ENCODE results near the gene PA2G4. TPM values are rescaled to one million over a fixed set of nuclear protein-coding genes. Genes with fewer than 3 reads are reported as not detected.
"Not testable (repeated sequence)": the region's sequence is repeated elsewhere in the genome, so short reads cannot be mapped to it uniquely, and the experiment has no call there.

PA2G4 gene
- total RNA-seq, 4 donors from 2014 or later = 94.0 to 142 (median 122) TPM

DNA sequence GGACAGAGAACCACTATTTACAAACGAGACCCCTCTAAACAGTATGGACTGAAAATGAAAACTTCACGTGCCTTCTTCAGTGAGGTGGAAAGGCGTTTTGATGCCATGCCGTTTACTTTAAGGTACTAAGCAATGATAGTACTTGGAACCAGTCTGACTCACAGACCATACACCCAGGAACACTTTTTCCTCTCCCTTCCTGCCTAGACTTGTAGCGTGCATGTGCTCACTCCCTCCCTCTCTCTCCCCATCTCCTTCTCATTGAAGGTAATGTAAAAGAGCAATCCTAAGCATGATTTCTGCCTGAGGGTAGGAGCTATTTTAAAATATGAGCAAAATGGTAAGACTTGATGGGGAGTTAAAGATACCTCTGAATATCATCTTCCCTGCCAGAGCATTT is 6.2 kb downstream of the PA2G4 start:
- Histone ChIP-seq H3K36me3 (peaks cover 55 to 65% of the 10 kb centered on the region in 2 donors), H3K4me3 (replicated peaks in 1 of 3) (no peak overlapping the region), H3K27ac (no peak overlapping the region), H3K9me3 (no peaks in the 10 kb centered on the region), H3K4me1 (peaks cover 0 to 6% of the 10 kb centered on the region in 2 donors), H3K27me3 (no peaks in the 10 kb centered on the region)
- 89 to 90% methylated on average over 5 of the region's 5 CpGs for WGBS, 2 donors
- intact Hi-C loops (cut with DNase I) = no loop called here
- no peak for TF ChIP-seq POLR2A (IDR thresholded peaks at IDR 0.05)
- TF ChIP-seq, protein P1, sequence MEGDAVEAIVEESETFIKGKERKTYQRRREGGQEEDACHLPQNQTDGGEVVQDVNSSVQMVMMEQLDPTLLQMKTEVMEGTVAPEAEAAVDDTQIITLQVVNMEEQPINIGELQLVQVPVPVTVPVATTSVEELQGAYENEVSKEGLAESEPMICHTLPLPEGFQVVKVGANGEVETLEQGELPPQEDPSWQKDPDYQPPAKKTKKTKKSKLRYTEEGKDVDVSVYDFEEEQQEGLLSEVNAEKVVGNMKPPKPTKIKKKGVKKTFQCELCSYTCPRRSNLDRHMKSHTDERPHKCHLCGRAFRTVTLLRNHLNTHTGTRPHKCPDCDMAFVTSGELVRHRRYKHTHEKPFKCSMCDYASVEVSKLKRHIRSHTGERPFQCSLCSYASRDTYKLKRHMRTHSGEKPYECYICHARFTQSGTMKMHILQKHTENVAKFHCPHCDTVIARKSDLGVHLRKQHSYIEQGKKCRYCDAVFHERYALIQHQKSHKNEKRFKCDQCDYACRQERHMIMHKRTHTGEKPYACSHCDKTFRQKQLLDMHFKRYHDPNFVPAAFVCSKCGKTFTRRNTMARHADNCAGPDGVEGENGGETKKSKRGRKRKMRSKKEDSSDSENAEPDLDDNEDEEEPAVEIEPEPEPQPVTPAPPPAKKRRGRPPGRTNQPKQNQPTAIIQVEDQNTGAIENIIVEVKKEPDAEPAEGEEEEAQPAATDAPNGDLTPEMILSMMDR (IDR thresholded peaks at IDR 0.05) = no peak
- no peak for DNase-seq

DNA sequence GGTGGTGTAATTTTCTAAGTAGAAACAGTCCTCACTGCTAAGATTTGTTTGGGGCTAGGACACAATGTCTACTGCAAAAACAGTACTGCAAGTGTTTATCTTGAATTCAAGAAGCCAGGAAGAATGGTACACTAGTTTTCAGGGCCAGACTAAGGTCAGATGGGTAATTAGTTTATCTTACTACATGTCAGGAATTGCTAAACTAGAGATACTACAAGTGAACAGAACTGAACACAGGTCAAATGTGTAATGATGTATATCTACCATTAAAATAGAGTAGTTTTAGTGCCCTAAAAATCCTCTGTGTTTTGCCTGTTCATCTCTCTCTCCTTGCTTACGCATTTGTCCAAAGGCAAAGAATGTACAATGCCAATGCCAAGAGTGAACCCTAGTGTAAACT is 9.7 kb downstream of the PA2G4 start:
- 90 to 100% methylated on average over 1 of the region's 1 CpG for WGBS, 2 donors
- H3K9me3 ChIP-seq = no peaks in the 10 kb centered on the region
- no peaks in the 10 kb centered on the region for H3K27me3 ChIP-seq
- H3K36me3 ChIP-seq = peaks cover 32 to 44% of the 10 kb centered on the region in 2 donors
- TF ChIP-seq, protein P1 (IDR thresholded peaks at IDR 0.05) = no peak
- TF ChIP-seq POLR2A (IDR thresholded peaks at IDR 0.05) = no peak
- no peak overlapping the region for H3K4me3 ChIP-seq (replicated peaks in 1 of 3)
- intact Hi-C loops (cut with DNase I) = no loop called here
- DNase-seq = no peak
- peaks cover 6% of the 10 kb centered on the region in 2 donors for H3K4me1 ChIP-seq
- H3K27ac ChIP-seq = no peak overlapping the region

DNA sequence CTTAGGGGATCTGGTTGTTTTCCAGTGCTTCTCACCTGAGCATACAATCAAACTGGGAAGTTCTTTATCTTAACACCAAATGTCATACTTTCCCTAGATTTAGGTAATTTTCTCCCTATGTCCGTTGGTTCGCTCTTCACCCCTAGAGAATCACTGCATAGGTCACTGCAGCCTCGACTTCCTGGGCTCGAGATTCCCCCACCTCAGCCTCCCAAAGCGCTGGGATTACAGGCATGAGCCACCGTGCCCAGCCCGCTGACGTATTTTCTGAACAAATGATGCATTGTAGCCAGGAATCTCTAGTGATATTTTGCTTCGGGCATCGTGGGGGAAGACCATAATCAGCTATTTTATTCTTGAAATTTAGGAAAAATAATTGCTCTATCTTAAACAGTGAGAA is 11.0 kb downstream of the PA2G4 start:
- intact Hi-C loops (cut with DNase I) = no loop called here
- H3K27me3 ChIP-seq = no peaks in the 10 kb centered on the region
- 47 to 53% methylated on average over 10 of the region's 10 CpGs for WGBS, 2 donors
- TF ChIP-seq, protein P1 (IDR thresholded peaks at IDR 0.05) = no peak
- no peak for TF ChIP-seq POLR2A (IDR thresholded peaks at IDR 0.05)
- peak overlapping the region in 2 of 3 donors; percentile 88 to 93 for H3K27ac ChIP-seq
- peaks cover 20 to 32% of the 10 kb centered on the region in 2 donors for H3K36me3 ChIP-seq
- peaks cover 14 to 18% of the 10 kb centered on the region in 2 donors for H3K4me1 ChIP-seq
- peak in 1 of 2 donors; percentile 9 for DNase-seq
- no peaks in the 10 kb centered on the region for H3K9me3 ChIP-seq
- peak overlapping the region in 1 of 3 donors; percentile 83 for H3K4me3 ChIP-seq (replicated peaks in 1 of 3)

DNA sequence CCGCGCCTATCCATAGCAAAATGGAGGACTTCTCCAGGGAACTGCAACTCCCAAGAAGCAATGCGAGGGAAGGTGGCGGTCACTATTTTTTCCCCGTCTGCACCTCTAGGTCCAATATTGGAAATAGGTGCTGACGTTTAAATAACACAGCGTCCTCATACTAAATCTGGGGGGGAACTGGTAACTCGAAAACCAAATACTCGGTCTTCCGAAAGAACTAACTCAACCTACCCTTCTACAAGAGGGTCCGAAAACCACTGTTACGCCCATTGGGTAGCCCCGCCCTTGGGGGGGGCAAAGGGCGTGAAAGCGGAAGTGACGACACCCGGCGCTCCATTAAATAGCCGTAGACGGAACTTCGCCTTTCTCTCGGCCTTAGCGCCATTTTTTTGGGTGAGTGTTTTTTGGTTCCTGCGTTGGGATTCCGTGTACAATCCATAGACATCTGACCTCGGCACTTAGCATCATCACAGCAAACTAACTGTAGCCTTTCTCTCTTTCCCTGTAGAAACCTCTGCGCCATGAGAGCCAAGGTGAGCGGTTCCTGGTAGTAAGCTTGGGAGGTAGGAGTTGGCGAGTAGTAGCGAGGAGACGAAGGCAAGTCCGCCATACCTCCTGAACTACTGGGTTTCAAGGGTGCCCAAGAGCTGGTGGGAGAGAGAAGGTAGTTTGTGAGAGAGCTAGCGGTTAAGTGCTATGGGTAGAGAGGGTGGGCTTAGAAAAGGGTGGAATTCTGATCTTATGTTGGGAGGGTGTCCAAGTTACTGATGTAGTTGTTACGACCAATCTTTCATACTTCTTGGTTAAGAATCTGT is 12.1 kb downstream of the PA2G4 start, which contains the start of gene RPL41:
Gene RPL41, plus strand, starts transcription at position 367 of the 815 bp plus-strand sequence.
- intact Hi-C loops (cut with DNase I) = no loop called here

DNA sequence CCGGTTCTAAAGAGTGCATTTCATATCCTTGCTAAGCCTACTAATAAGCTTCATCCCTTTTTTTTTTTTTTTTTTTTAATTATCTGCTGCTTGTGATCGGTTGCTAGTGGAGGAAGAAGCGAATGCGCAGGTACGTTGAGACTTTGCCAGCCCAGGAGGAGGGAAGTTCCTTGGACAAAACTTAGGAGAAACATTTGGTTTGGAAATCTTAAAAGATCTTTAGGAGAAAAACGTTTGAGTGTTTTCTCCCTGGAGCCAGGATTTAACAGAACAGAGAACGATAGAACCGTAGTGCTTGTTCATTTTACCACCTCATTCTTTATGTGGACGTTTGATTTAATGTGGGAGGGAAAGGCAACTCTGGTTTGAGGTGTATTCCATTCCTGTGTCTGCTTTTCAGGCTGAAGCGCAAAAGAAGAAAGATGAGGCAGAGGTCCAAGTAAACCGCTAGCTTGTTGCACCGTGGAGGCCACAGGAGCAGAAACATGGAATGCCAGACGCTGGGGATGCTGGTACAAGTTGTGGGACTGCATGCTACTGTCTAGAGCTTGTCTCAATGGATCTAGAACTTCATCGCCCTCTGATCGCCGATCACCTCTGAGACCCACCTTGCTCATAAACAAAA is 12.8 kb downstream of the PA2G4 start:
- H3K36me3 ChIP-seq = peaks cover 14 to 25% of the 10 kb centered on the region in 2 donors
- peaks cover 14 to 19% of the 10 kb centered on the region in 2 donors for H3K4me1 ChIP-seq
- DNase-seq = peak; percentile 13 to 14
- 2% methylated on average over 13 to 15 of the region's 16 CpGs for WGBS, 2 donors
- intact Hi-C loops (cut with DNase I); H3K27me3 ChIP-seq; H3K9me3 ChIP-seq: not testable (repeated sequence)
- H3K4me3 ChIP-seq (replicated peaks in 1 of 3) = peak overlapping the region; percentile 11 to 83 (median 48)
- peak overlapping the region; percentile 88 to 93 (median 92) for H3K27ac ChIP-seq

More for the DNA sequence above, 12.1 kb downstream of the PA2G4 start, which contains the start of gene RPL41:
- Histone ChIP-seq H3K4me1 (peaks cover 14 to 19% of the 10 kb centered on the region in 2 donors), H3K27ac (peak within 1 kb of the TSS; percentile 88 to 93 (median 92)), H3K4me3 (replicated peaks in 1 of 3) (peak within 1 kb of the TSS; percentile 11 to 83 (median 59)), H3K36me3 (peaks cover 18 to 29% of the 10 kb centered on the region in 2 donors), H3K27me3 (no peaks in the 10 kb centered on the region), H3K9me3 (no peaks in the 10 kb centered on the region)
- TF ChIP-seq, protein P1 (IDR thresholded peaks at IDR 0.05) = peak in 1 of 6 experiments; percentile 34
- TF ChIP-seq POLR2A (IDR thresholded peaks at IDR 0.05) = peak; percentile 90 to 98
- DNase-seq = peak; percentile 94
- 0 to 1% methylated on average over 34 of the region's 34 CpGs for WGBS, 2 donors

All from thyroid gland (tissue), 4 donors.